Left forelimb (tissue), 1 donor: ENCODE data around the gene TMEM163.

Source experiments
- DNase-seq: peaks from one replicate; pipeline ENCODE4 v3.0.0-alpha.2; 2018; ENCODE audit warnings: low spot score

TMEM163 gene

DNA sequence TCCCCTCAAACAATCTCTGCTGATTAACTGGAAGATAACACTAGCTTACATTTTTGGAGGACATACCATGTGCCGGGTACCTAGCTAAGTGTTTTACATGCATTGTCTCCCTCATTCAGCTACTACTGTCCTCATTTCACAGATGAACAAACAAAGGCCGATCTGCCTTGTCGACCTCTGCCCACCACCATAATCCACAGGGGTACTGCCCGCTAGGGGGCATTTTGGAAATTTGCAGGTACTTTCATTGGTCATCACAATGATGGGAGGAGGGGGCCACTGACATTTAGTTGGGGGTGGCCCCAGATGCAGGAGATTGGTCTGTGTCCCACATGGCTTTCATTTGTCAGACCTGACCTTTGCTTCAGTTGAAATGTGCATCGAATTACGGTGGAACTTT, 3.9 kb upstream of the TMEM163 start:
- no peak for DNase-seq

DNA sequence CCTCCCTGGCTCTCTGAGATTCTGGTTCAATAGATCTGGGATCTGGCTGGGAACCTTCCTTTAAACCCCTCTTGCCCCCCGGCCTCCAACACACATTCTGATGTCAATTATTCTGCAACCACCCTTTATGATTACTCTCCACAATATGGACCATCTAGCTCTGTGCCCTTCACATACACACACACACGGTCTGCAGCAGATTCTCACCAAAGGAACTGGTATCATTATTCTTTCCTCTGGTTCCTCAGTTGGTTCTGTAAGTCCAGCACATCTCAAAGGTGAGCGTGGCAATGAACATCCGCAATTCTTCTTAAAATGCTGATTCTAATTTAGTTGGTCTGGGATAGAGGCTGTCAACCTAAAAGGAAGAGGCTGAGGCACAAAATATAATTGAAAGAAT, 2.8 kb upstream of the TMEM163 start:
- no peak for DNase-seq

GRCh38 chr2:134718023-134718816, 580 bp downstream of the TMEM163 start:
- no peak for DNase-seq

DNA sequence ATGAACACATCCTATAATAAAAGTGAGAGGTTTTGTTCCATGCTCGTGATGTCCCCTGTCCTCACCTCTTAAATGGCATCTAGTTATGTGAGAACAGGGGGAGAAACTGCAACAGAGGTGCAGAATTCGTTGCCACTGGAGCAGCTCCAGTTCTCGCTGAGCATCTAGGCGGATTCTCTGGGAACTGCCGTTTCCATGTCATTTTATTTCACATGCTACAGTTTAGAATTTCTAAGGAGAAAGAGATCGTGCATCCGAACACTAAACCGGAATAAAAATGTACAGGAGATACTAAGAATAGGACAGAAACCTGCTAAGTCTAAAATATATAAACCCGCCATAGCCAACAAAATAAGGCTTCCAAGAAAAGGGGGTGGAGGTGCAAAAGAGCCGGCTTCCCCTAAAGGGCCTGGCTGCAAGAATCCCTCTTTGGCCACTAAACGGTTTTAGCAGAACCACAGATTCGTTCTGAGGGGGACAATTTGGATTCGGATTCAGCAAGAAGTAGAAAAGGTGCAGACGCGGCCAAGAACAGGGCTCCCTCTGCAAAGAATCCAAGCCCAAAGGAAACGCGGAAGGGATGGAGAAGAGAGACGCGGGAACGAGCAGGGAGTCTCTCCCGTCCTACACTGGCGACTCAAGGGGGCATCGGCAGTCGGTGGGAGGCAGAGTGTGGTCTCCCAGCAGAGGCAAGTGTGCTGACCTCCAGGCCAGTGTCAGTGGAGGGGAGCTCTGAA, 1.3 kb downstream of the TMEM163 start:
- no peak for DNase-seq

DNA sequence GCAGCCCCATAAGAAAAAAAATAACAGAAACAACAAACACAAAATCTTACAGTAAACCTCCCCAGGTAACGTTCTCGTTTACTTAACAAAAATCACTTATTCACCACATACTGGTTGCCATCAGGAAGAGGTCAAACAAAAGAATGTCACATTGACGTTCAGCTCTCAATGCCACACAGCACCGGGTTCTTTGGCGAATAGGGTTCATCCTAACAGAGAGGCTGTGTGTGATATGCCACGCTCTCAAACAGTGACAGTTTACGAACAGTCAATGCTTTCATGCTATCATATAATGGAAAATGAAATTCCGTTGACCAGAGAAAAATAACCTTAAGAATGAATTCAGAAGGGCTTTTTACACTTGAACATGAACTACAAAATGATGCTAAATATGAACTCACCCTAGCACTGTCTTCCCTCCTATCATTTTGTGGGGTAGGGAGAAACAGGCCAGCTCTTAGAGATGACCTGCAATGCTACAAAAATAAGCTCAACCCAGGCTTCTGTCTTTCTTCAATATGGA, 2.0 kb downstream of the TMEM163 start:
- no peak for DNase-seq

DNA sequence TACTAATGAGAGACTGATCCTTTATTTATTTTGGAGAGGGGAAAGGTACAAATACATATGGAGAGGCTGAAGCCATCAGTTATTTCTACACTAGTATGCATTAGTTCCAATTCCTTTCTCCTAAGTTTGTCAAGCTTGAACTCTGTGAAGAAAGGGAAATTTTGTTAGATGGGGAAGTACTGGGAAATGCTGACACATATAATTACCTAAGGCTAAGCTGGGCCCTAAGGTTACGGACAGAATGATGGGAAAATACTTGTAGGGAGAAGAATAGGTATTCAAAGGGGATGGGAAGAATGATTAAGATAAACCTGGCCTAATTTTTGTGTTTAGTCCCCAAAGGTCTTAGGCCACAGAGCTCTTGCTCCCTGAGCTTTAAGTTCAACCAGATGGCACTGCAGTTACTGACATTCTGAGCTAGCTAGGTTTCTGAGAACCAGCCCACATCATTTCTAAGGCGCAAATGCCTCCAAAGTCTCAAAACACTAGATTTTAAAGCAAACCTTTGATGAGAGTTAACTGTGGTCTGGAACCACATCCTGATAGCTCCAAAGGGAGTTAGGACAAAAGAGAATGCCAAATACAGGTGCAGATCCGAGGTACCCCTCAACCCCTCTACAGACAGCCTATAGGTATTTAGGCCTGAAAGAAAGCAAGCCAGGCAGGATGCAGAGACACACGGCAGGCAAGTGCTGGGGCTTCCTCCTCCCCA, 2.7 kb downstream of the TMEM163 start:
- no peak for DNase-seq

GRCh38 chr2:134714228-134714627, 4.6 kb downstream of the TMEM163 start:
- no peak for DNase-seq

DNA sequence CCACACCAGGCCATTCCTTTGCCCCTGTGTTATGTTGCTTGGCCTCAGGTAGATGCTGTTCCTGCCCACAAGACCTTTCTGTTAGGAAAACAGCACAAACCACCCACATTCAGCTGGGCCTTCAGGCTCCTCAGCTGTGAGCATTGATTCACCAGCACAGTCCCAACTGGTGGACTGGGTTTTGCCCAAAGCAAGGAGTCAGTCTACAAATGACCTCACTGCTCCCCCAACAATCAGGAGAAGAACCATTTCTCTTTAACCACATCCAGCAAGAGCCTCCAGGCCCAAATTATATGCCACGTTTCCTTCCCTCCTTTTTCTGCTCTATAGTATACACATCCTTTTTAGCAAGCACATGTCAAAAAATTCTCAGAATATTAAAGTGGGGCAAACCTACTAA, 5.2 kb downstream of the TMEM163 start:
- DNase-seq: no peak

- DNase-seq: no peak
Observed at GRCh38 chr2:134713176-134713575, 5.6 kb downstream of the TMEM163 start.

GRCh38 chr2:134712736-134713135, 6.1 kb downstream of the TMEM163 start:
- DNase-seq: no peak

DNA sequence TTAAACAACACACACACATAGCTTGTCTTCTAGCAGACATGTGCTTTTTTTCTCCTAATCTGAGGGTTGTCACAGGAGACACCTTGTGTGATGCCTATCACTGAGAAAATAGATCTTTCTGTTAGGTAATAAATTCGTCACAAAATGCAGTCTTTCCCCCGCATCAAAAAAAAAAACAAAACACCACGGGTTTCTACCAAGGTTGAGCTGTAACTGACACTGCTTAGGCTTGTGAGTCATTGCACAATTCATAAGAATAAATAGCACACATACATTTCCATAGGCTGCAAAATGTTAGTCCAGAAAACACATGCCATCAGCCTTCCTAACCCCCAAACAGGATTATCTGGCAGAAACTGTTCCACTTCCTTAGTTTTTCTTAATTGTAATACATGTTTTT, 6.5 kb downstream of the TMEM163 start:
- no peak for DNase-seq

- no peak for DNase-seq
Observed at GRCh38 chr2:134711692-134712091, 7.1 kb downstream of the TMEM163 start.

DNA sequence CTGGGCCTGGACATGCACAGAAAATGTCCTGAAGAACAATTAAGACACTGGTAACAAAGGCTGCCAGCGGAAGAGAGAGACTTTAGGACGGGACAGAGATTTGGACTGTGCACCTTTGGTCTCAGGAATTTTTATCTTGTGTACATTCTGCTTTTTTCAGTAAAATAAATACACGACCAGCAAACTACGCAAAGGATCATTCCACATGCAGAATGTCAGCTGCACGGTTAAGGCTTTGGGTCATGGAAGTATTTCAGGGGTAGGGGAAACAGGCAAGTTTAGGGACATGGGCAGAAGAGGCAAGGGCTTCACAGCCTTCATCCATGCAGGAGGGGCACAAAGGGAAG, 11.5 kb downstream of the TMEM163 start:
- no peak for DNase-seq

DNA sequence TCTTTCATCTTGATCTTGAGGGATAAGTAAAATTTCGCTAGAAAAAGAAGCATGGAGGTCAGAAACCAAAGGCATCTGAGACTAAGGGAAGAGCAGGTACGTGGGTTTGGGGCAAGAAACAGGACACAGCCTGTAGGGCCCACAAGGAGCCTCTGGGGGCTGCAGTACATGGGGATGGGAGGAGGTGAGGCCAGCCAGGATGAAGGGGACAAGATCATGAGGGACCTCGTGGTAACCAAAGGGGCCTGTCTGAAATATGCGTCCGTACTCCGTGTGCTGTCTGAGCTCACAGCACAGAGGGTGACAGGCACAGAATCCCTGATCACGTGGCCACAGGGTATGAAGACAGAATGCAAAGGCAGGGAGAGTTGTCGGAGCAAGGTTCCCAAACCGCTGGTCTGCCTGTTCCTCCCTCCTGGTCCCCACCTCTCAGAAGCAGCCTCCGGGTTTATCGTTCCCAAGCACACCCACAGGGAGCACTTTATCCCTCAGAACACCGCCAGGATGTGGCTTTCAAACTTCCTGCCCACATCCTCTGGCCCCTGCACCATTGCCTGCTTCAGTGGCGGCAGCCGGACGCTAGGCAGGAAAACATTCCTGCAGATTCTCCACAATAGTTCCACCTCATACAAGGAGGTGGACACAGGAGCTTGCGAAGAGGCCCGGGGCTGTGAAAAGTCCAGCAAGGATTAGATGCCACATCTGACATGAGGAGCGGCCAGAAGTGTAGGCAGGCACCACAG, 12.0 kb downstream of the TMEM163 start:
- DNase-seq: no peak

DNA sequence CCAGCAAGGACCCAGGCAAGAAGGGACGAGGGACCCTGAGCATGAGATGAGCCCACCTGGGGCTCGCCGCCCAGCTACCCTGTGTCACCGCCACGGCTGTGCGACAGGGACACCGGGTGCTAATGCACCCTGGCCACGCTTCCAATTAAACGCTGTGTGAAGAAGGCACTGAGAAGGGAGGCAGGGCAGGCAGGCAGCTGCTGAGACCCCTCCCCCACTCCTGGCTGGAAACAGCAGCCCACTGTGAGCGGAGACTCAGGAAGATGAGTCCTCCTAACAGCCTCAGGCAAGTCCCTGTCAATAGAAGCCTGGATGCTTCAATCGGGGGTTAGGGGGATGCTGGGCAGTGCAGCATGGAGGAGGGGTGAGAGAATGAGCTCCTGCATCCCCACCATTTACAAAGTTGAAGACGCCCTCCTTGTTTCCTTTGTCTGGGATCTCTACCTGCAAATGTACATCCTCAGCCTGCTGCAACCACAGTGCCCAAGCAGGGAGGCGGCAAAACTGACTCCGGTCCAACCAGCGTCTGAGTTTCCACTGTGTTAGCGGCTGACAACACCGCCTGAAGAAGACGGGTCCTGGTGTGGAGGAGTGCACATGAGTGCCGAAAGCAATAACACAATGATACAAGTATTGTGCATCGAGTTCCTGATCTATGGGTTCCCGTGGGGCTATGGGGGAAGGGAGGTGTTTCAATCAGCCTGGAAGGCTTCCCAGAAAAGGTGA, 12.8 kb downstream of the TMEM163 start:
- no peak for DNase-seq

DNA sequence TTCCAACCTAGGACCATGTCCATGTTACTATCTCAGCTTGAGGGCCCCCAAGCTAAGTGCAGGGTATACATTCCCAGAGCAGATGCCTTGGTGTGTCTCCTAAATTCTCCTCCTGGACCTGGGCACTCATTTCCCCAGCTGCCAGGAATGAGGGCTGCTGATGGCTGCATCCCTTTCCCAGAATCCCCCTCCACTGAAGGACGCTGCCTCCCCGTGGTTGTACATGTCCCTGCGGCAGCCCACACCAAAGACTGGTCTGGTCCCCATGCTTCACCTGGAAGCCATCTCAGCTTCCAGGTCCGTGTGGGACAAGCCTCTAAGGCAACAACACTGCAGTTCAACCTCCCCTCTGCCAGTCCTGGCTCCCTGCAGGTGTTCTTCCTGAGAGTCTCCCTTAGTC, 14.6 kb downstream of the TMEM163 start:
- DNase-seq: no peak

DNA sequence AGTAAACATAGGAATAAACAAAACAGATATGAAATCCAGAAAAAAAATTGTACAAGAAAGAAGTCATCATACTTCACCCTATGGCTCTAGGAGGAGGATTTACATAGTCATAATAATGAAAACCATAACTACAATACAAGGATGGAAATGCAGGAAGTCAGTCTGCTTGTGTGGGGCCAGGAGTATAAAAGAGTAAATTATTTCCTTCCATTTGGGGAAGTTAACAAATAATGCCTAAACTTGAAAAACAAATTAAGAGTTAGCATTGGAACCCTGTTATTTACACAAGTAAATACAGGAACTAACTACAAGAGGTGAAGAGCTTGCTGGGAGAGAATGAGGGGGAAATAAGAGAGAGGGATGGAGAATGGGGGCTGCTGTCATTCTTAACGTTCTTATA, 15.4 kb downstream of the TMEM163 start:
- DNase-seq: no peak

DNA sequence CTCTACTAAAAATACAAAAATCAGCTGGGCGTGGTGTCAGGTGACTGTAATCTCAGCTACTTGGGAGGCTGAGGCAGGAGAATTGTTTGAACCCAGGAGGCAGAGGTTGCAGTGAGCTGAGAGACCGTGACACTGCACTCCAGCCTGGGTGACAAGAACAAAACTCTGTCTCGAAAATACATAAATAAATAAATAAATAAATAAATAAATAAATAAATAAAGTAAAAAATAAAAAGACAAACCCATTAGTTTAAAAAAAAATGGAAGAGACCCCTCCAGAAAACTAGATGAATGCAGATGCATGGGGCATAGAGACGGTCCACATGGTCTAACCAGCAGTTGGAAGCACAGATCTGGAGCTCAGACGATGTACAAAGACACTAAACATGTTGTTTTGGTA, 18.1 kb downstream of the TMEM163 start:
- no peak for DNase-seq

DNA sequence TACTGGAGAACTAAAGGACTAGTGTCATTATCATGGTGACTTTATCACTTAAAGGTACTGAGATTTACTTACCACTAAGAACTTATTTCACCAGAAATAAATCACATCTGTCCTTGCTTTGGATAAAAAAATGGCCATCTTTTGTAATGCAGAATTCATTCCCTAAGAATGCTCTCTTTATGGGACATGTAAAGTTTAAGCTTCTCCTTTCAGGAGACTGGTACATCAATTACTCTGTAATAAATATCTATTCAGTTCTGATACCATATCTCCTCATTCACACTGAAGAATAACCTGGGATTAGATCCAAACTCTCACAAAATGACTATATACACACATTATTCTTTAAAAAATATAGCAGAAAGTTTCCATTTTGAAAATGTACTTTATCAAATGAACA, 24.4 kb downstream of the TMEM163 start:
- DNase-seq: no peak

GRCh38 chr2:134693359-134694330, 25.2 kb downstream of the TMEM163 start:
- no peak for DNase-seq
